Natural killer cell treated with Interleukin-12 subunit alpha and Interleukin-12 subunit beta and Interleukin-15 and Interleukin-18, amount 100 ng/mL, for 72 hours (primary cell): Measurements from ENCODE around the gene C10orf105. TPM values are rescaled to one million over a fixed set of nuclear protein-coding genes. Genes with fewer than 3 reads are reported as not detected.

ENCODE experiments used
- ATAC-seq, 2 donors: fragments of 150-1000 bp; cut with Tn5 transposase in 1 of 2; sonication (Bioruptor Pico), chemical (Tn5 transposase) in 1 of 2; 2 replicates each; pipeline ENCODE4 v1.10.0; 2021
- DNase-seq: peaks from one replicate; pipeline ENCODE4 v3.0.0; 2022; ENCODE audit warnings: low spot score
- H3K27ac Mint-ChIP-seq, 2 donors: 1 replicate in 1 of 2; 2 replicates in 1 of 2; pipeline ENCODE4 v1.8.0; 2022; ENCODE audit warnings: mixed read lengths in 2 of 2, mild to moderate bottlenecking in 1 of 2, moderate library complexity in 1 of 2
- H3K27me3 Mint-ChIP-seq, 2 donors: 1 replicate in 1 of 2; 2 replicates in 1 of 2; pipeline ENCODE4 v1.8.0; 2022; ENCODE audit warnings: mixed read lengths in 2 of 2
- H3K36me3 Mint-ChIP-seq: one replicate; pipeline ENCODE4 v1.8.0; 2022; ENCODE audit warnings: mixed read lengths
- H3K4me1 Mint-ChIP-seq, 2 donors: 1 replicate in 1 of 2; 2 replicates in 1 of 2; pipeline ENCODE4 v1.8.0; 2022; ENCODE audit warnings: low read depth in 2 of 2, mixed read lengths in 2 of 2, mild to moderate bottlenecking in 1 of 2
- H3K4me3 Mint-ChIP-seq: one replicate; pipeline ENCODE4 v1.8.0; 2022; ENCODE audit warnings: mixed read lengths
- H3K9me3 Mint-ChIP-seq: 2 replicates; pipeline ENCODE4 v1.8.0; 2022; ENCODE audit warnings: mixed read lengths
- total RNA-seq, 2 donors: library from RNA; stranded (reverse); gene quantifications; one replicate each; pipeline ENCODE4 v1.2.3, GENCODE V29; 2022

C10orf105 gene
- total RNA-seq, 2 donors from 2014 or later, result not detected

- no peaks in the 10 kb centered on the region for H3K27me3 Mint-ChIP-seq
- no peaks in the 10 kb centered on the region for H3K36me3 Mint-ChIP-seq
- H3K27ac Mint-ChIP-seq, result no peak overlapping the region
- DNase-seq (no peak), ATAC-seq (no peak)
- H3K9me3 Mint-ChIP-seq, result no peaks in the 10 kb centered on the region
- peaks cover 18 to 29% of the 10 kb centered on the region in 2 donors for H3K4me1 Mint-ChIP-seq
- no peak overlapping the region for H3K4me3 Mint-ChIP-seq
Measured at GRCh38 chr10:71700731-71701368, 18.7 kb downstream of the C10orf105 start.

GRCh38 chr10:71698737-71699136, 20.8 kb downstream of the C10orf105 start:
- peak overlapping the region; percentile 34 to 60 for H3K27ac Mint-ChIP-seq

GRCh38 chr10:71697938-71698709, 21.5 kb downstream of the C10orf105 start:
- H3K4me3 Mint-ChIP-seq, result peak overlapping the region; percentile 38

More at GRCh38 chr10:71698737-71699136, 20.8 kb downstream of the C10orf105 start:
- peaks cover 29 to 35% of the 10 kb centered on the region in 2 donors for H3K4me1 Mint-ChIP-seq
- ATAC-seq (no peak), DNase-seq (no peak)
- no peaks in the 10 kb centered on the region for H3K27me3 Mint-ChIP-seq
- no peaks in the 10 kb centered on the region for H3K9me3 Mint-ChIP-seq
- peak overlapping the region; percentile 38 for H3K4me3 Mint-ChIP-seq
- H3K36me3 Mint-ChIP-seq, result no peaks in the 10 kb centered on the region

GRCh38 chr10:71696628-71697326, 22.8 kb downstream of the C10orf105 start:
- no peaks in the 10 kb centered on the region for H3K36me3 Mint-ChIP-seq
- no peak for DNase-seq
- no peaks in the 10 kb centered on the region for H3K27me3 Mint-ChIP-seq
- H3K4me3 Mint-ChIP-seq, result no peak overlapping the region
- H3K9me3 Mint-ChIP-seq, result no peaks in the 10 kb centered on the region
- peaks cover 30 to 35% of the 10 kb centered on the region in 2 donors for H3K4me1 Mint-ChIP-seq
- peak; percentile 39 to 72 for ATAC-seq
- no peak overlapping the region for H3K27ac Mint-ChIP-seq

More at GRCh38 chr10:71697938-71698709, 21.5 kb downstream of the C10orf105 start:
- peaks cover 30 to 35% of the 10 kb centered on the region in 2 donors for H3K4me1 Mint-ChIP-seq
- H3K27ac Mint-ChIP-seq, result peak overlapping the region; percentile 34 to 76
- no peaks in the 10 kb centered on the region for H3K9me3 Mint-ChIP-seq
- peak; percentile 84 to 88 for ATAC-seq
- peak; percentile 74 for DNase-seq
- no peaks in the 10 kb centered on the region for H3K36me3 Mint-ChIP-seq
- H3K27me3 Mint-ChIP-seq, result no peaks in the 10 kb centered on the region

GRCh38 chr10:71695502-71696476, 23.8 kb downstream of the C10orf105 start:
- Mint-ChIP-seq H3K27ac (no peak overlapping the region), H3K9me3 (no peaks in the 10 kb centered on the region), H3K27me3 (no peaks in the 10 kb centered on the region), H3K4me3 (no peak overlapping the region), H3K4me1 (peaks cover 30 to 35% of the 10 kb centered on the region in 2 donors), H3K36me3 (no peaks in the 10 kb centered on the region)
- DNase-seq (no peak), ATAC-seq (no peak)

GRCh38 chr10:71694567-71694968, 25.0 kb downstream of the C10orf105 start:
- no peaks in the 10 kb centered on the region for H3K27me3 Mint-ChIP-seq
- H3K4me3 Mint-ChIP-seq, result peak overlapping the region; percentile 38
- H3K9me3 Mint-ChIP-seq, result no peaks in the 10 kb centered on the region
- H3K4me1 Mint-ChIP-seq, result peaks cover 30 to 35% of the 10 kb centered on the region in 2 donors
- H3K36me3 Mint-ChIP-seq, result no peaks in the 10 kb centered on the region
- DNase-seq (no peak), ATAC-seq (peak; percentile 40 to 47)
- peak overlapping the region in 1 of 2 donors; percentile 73 for H3K27ac Mint-ChIP-seq

GRCh38 chr10:71694039-71694501, 25.5 kb downstream of the C10orf105 start:
- no peaks in the 10 kb centered on the region for H3K9me3 Mint-ChIP-seq
- H3K36me3 Mint-ChIP-seq, result no peaks in the 10 kb centered on the region
- H3K27ac Mint-ChIP-seq, result peak overlapping the region in 1 of 2 donors; percentile 73
- no peaks in the 10 kb centered on the region for H3K27me3 Mint-ChIP-seq
- H3K4me1 Mint-ChIP-seq, result peaks cover 25 to 30% of the 10 kb centered on the region in 2 donors
- DNase-seq (no peak), ATAC-seq (no peak)
- H3K4me3 Mint-ChIP-seq, result peak overlapping the region; percentile 38

- H3K4me3 Mint-ChIP-seq, result peak overlapping the region; percentile 17
- no peak for DNase-seq
- H3K4me1 Mint-ChIP-seq, result peaks cover 18 to 24% of the 10 kb centered on the region in 2 donors
- peaks cover under 1% of the 10 kb centered on the region for H3K36me3 Mint-ChIP-seq
- peaks cover under 1% of the 10 kb centered on the region for H3K9me3 Mint-ChIP-seq
- no peak overlapping the region for H3K27ac Mint-ChIP-seq
- no peak for ATAC-seq
- H3K27me3 Mint-ChIP-seq, result no peaks in the 10 kb centered on the region
Measured at GRCh38 chr10:71693377-71693776, 26.2 kb downstream of the C10orf105 start.

- H3K36me3 Mint-ChIP-seq, result peaks cover 6% of the 10 kb centered on the region
- H3K9me3 Mint-ChIP-seq, result peaks cover 5% of the 10 kb centered on the region
- DNase-seq, result no peak
- no peak for ATAC-seq
- H3K4me3 Mint-ChIP-seq, result no peak overlapping the region
- H3K27me3 Mint-ChIP-seq, result no peaks in the 10 kb centered on the region
- peaks cover 19 to 22% of the 10 kb centered on the region in 2 donors for H3K4me1 Mint-ChIP-seq
- no peak overlapping the region for H3K27ac Mint-ChIP-seq
Measured at GRCh38 chr10:71692598-71693306, 26.8 kb downstream of the C10orf105 start.

GRCh38 chr10:71691405-71691804, 28.2 kb downstream of the C10orf105 start:
- H3K4me1 Mint-ChIP-seq, result peaks cover 12 to 16% of the 10 kb centered on the region in 2 donors
- peaks cover 6% of the 10 kb centered on the region for H3K36me3 Mint-ChIP-seq
- H3K4me3 Mint-ChIP-seq, result no peak overlapping the region
- H3K27me3 Mint-ChIP-seq, result no peaks in the 10 kb centered on the region
- peak overlapping the region in 1 of 2 donors; percentile 49 for H3K27ac Mint-ChIP-seq
- ATAC-seq (no peak), DNase-seq (no peak)
- H3K9me3 Mint-ChIP-seq, result peaks cover 5% of the 10 kb centered on the region

- no peaks in the 10 kb centered on the region for H3K27me3 Mint-ChIP-seq
- no peak for DNase-seq
- no peak overlapping the region for H3K27ac Mint-ChIP-seq
- peaks cover 6% of the 10 kb centered on the region for H3K36me3 Mint-ChIP-seq
- peaks cover 5% of the 10 kb centered on the region for H3K9me3 Mint-ChIP-seq
- no peak for ATAC-seq
- peaks cover 12 to 16% of the 10 kb centered on the region in 2 donors for H3K4me1 Mint-ChIP-seq
- H3K4me3 Mint-ChIP-seq, result no peak overlapping the region
Measured at GRCh38 chr10:71690094-71690720, 29.4 kb downstream of the C10orf105 start.

- no peaks in the 10 kb centered on the region for H3K27me3 Mint-ChIP-seq
- peak overlapping the region; percentile 1 for H3K4me3 Mint-ChIP-seq
- H3K27ac Mint-ChIP-seq, result peak overlapping the region; percentile 42 to 68
- DNase-seq (no peak), ATAC-seq (no peak)
- H3K9me3 Mint-ChIP-seq, result peaks cover 5% of the 10 kb centered on the region
- H3K36me3 Mint-ChIP-seq, result peaks cover 6% of the 10 kb centered on the region
- H3K4me1 Mint-ChIP-seq, result peaks cover 6 to 10% of the 10 kb centered on the region in 2 donors
Measured at GRCh38 chr10:71688256-71688655, 31.3 kb downstream of the C10orf105 start.
